Epithelial cell of proximal tubule (primary cell): ENCODE results near the gene ATXN3. TPM values are rescaled to one million over a fixed set of nuclear protein-coding genes. Genes with fewer than 3 reads are reported as not detected.

Source experiments
- DNase-seq: peaks from one replicate; pipeline ENCODE4 v3.0.0-alpha.2; 2011; ENCODE audit warnings: low read depth
- H3K4me3 ChIP-seq: 2 replicates; pipeline ENCODE4 v1.5.1; 2011; ENCODE audit warnings: low read depth, mild to moderate bottlenecking, low read length
- total RNA-seq: library from RNA; depleted of rRNA; stranded (reverse); fragments of >200 nt; gene quantifications from 2 replicates; pipeline ENCODE4 v1.2.3, GENCODE V29; 2015
- TF ChIP-seq, protein P1 (sequence below): conservative IDR thresholded peaks from 2 replicates; pipeline ENCODE4 v1.5.1; 2012; ENCODE audit warnings: low read depth, mild to moderate bottlenecking, low read length

Gene ATXN3
- 15.0 and 23.1 TPM in 2 replicates for total RNA-seq

- peak; percentile 78 for DNase-seq
- TF ChIP-seq, protein P1, sequence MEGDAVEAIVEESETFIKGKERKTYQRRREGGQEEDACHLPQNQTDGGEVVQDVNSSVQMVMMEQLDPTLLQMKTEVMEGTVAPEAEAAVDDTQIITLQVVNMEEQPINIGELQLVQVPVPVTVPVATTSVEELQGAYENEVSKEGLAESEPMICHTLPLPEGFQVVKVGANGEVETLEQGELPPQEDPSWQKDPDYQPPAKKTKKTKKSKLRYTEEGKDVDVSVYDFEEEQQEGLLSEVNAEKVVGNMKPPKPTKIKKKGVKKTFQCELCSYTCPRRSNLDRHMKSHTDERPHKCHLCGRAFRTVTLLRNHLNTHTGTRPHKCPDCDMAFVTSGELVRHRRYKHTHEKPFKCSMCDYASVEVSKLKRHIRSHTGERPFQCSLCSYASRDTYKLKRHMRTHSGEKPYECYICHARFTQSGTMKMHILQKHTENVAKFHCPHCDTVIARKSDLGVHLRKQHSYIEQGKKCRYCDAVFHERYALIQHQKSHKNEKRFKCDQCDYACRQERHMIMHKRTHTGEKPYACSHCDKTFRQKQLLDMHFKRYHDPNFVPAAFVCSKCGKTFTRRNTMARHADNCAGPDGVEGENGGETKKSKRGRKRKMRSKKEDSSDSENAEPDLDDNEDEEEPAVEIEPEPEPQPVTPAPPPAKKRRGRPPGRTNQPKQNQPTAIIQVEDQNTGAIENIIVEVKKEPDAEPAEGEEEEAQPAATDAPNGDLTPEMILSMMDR = peak; percentile 70
- H3K4me3 ChIP-seq = peak within 1 kb of the TSS; percentile 78
Measured at GRCh38 chr14:92106143-92106926, at the start of gene ATXN3. Gene ATXN3 (minus strand): TSS chr14:92106582. CDS start chr14:92106552, 30 bp downstream.

GRCh38 chr14:92154283-92154942 is 48.0 kb upstream of the ATXN3 start:
- no peak for DNase-seq
- no peak overlapping the region for H3K4me3 ChIP-seq
- TF ChIP-seq, protein P1 = no peak

DNA sequence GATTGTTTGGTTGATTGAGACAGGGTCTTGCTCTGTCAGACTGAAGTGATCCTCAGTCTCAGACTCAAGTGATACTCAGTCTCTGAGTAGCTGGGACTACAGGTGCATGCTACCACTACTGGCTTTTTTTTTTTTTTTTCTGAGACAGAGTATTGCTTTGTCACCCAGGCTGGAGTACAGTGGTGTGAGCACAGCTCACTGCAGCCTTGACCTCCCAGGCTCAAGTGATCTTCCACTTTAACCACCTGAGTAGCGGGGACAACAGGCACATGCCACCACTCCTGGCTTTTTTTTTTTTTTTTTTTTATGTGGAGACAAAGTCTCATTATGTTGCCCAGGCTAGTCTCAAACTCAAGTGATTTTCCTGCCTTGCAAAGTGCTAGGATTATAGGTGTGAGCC is 47.2 kb upstream of the ATXN3 start:
- TF ChIP-seq, protein P1 = no peak
- no peak overlapping the region for H3K4me3 ChIP-seq
- no peak for DNase-seq

DNA sequence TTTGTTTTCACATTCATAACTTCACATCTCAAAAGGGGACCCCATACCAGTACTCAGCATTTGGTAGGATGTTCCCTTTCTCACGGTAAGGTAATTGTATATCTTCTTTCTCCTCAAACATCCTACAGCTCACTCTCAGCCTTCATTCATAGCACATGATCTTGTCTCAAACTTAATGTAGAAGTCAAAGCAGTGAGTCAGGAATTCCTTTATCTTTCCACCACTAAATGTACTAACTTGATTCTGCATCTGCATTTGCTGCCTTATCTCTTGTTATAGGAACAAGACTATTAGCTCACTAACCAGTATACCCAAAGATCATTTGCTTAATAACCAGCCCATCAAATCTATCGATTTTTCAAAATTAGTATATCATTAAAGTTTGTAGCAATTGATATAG is 38.3 kb upstream of the ATXN3 start:
- no peak overlapping the region for H3K4me3 ChIP-seq
- DNase-seq = no peak
- TF ChIP-seq, protein P1 = no peak

GRCh38 chr14:92143962-92144361 is 37.6 kb upstream of the ATXN3 start:
- TF ChIP-seq, protein P1 = no peak
- no peak for DNase-seq
- no peak overlapping the region for H3K4me3 ChIP-seq

GRCh38 chr14:92143309-92143708 is 36.9 kb upstream of the ATXN3 start:
- TF ChIP-seq, protein P1 = no peak
- DNase-seq = no peak
- no peak overlapping the region for H3K4me3 ChIP-seq

DNA sequence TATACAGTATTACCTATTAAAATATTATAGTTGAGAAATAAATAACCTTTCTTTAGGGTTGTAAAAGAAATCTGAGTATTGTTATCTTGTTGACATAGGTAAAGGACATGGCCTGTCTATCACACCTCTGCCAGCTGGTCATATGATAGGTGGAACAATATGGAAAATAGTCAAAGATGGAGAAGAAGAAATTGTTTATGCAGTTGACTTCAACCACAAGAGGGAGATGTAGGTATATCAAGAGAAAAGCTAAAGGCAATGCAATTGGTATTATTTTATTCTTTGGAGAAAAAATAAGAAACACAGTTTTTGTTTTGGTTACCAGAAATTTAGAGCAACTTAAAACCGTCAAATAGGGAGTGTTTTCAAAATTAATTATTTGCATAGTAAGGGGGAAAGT is 28.9 kb upstream of the ATXN3 start:
- TF ChIP-seq, protein P1 = peak; percentile 57
- no peak for DNase-seq
- no peak overlapping the region for H3K4me3 ChIP-seq
